ENCODE results near the gene BRME1.
"Not testable (repeated sequence)": the region's sequence is repeated elsewhere in the genome, so short reads cannot be mapped to it uniquely, and the experiment has no call there.

The BRME1 gene

GRCh38 chr19:13864046-13864666, 41.8 kb downstream of the BRME1 start:
- no peaks in the 10 kb centered on the region for H3K27me3 ChIP-seq (ENCODE audit: low read depth)
- in situ Hi-C loops (cut with MboI; ENCODE audit: low sequenced_read_pairs): loop anchor here (5.0 kb wide), 1 partner anchor 82 kb away; no protein-coding TSS in a partner anchor
- no peak for DNase-seq (ENCODE audit: low spot score in 2 of 2)
- peak overlapping the region; percentile 23; the same call in 1 of the 2 replicates for H3K4me3 ChIP-seq
- H3K4me1 ChIP-seq: peaks cover 6% of the 10 kb centered on the region
- no peaks in the 10 kb centered on the region for H3K36me3 ChIP-seq (replicated peaks)
- no peaks in the 10 kb centered on the region for H3K9me3 ChIP-seq

- DNase-seq (ENCODE audit: low spot score in 2 of 2): peak; percentile 87 to 94
- peak overlapping the region; percentile 10 for H3K4me3 ChIP-seq
- peaks cover 6% of the 10 kb centered on the region for H3K4me1 ChIP-seq
- H3K9me3 ChIP-seq: no peaks in the 10 kb centered on the region
- in situ Hi-C loops (cut with MboI; ENCODE audit: low sequenced_read_pairs): loop anchor here (5.0 kb wide), 1 partner anchor 80 kb away; no protein-coding TSS in a partner anchor
- H3K27me3 ChIP-seq (ENCODE audit: low read depth): no peaks in the 10 kb centered on the region
- H3K36me3 ChIP-seq (replicated peaks): no peaks in the 10 kb centered on the region
Measured at GRCh38 chr19:13861714-13862531, 44.0 kb downstream of the BRME1 start.

GRCh38 chr19:13861392-13861713, 44.6 kb downstream of the BRME1 start:
- peaks cover 6% of the 10 kb centered on the region for H3K4me1 ChIP-seq
- no peaks in the 10 kb centered on the region for H3K9me3 ChIP-seq
- H3K4me3 ChIP-seq: no peak overlapping the region
- H3K27me3 ChIP-seq (ENCODE audit: low read depth): no peaks in the 10 kb centered on the region
- in situ Hi-C loops (cut with MboI; ENCODE audit: low sequenced_read_pairs): loop anchor here (5.0 kb wide), 1 partner anchor 79 kb away; no protein-coding TSS in a partner anchor
- DNase-seq (ENCODE audit: low spot score in 2 of 2): no peak
- H3K36me3 ChIP-seq (replicated peaks): no peaks in the 10 kb centered on the region

- H3K4me3 ChIP-seq: no peak overlapping the region
- no peaks in the 10 kb centered on the region for H3K9me3 ChIP-seq
- H3K27me3 ChIP-seq (ENCODE audit: low read depth): no peaks in the 10 kb centered on the region
- in situ Hi-C loops (cut with MboI; ENCODE audit: low sequenced_read_pairs): loop anchor here (5.0 kb wide), 1 partner anchor 79 kb away; no protein-coding TSS in a partner anchor
- H3K36me3 ChIP-seq (replicated peaks): no peaks in the 10 kb centered on the region
- H3K4me1 ChIP-seq: peaks cover 6% of the 10 kb centered on the region
- DNase-seq (ENCODE audit: low spot score in 2 of 2): no peak
Measured at GRCh38 chr19:13860679-13861391, 45.1 kb downstream of the BRME1 start.

GRCh38 chr19:13859361-13859880, 46.5 kb downstream of the BRME1 start:
- peaks cover 6% of the 10 kb centered on the region for H3K4me1 ChIP-seq
- in situ Hi-C loops (cut with MboI; ENCODE audit: low sequenced_read_pairs): loop anchor here (5.0 kb wide), 1 partner anchor 267 kb away; no protein-coding TSS in a partner anchor

GRCh38 chr19:13856497-13856896, 49.4 kb downstream of the BRME1 start:
- H3K4me1 ChIP-seq: peaks cover under 1% of the 10 kb centered on the region

More at GRCh38 chr19:13859361-13859880, 46.5 kb downstream of the BRME1 start:
- no peak for DNase-seq (ENCODE audit: low spot score in 2 of 2)
- Histone ChIP-seq H3K4me3 (no peak overlapping the region), H3K9me3 (no peaks in the 10 kb centered on the region), H3K36me3 (replicated peaks) (no peaks in the 10 kb centered on the region), H3K27me3 (ENCODE audit: low read depth) (no peaks in the 10 kb centered on the region)

GRCh38 chr19:13852171-13852707, 53.7 kb downstream of the BRME1 start:
- H3K4me3 ChIP-seq; in situ Hi-C loops (cut with MboI; ENCODE audit: low sequenced_read_pairs); DNase-seq (ENCODE audit: low spot score in 2 of 2); H3K9me3 ChIP-seq; H3K4me1 ChIP-seq; H3K36me3 ChIP-seq (replicated peaks); H3K27me3 ChIP-seq (ENCODE audit: low read depth): not testable (repeated sequence)

More at GRCh38 chr19:13856497-13856896, 49.4 kb downstream of the BRME1 start:
- Histone ChIP-seq H3K27me3 (ENCODE audit: low read depth) (no peaks in the 10 kb centered on the region), H3K4me3 (no peak overlapping the region), H3K36me3 (replicated peaks) (no peaks in the 10 kb centered on the region), H3K9me3 (no peaks in the 10 kb centered on the region)
- DNase-seq (ENCODE audit: low spot score in 2 of 2): no peak
- in situ Hi-C loops (cut with MboI; ENCODE audit: low sequenced_read_pairs): loop anchor here (5.0 kb wide), 1 partner anchor 264 kb away; no protein-coding TSS in a partner anchor

GRCh38 chr19:13851734-13852114, 54.2 kb downstream of the BRME1 start:
- H3K27me3 ChIP-seq (ENCODE audit: low read depth); H3K4me3 ChIP-seq; in situ Hi-C loops (cut with MboI; ENCODE audit: low sequenced_read_pairs); DNase-seq (ENCODE audit: low spot score in 2 of 2); H3K36me3 ChIP-seq (replicated peaks); H3K9me3 ChIP-seq: not testable (repeated sequence)
- H3K4me1 ChIP-seq: peaks cover 14% of the 10 kb centered on the region

GRCh38 chr19:13850910-13851733, 54.8 kb downstream of the BRME1 start:
- DNase-seq (ENCODE audit: low spot score in 2 of 2): no peak
- H3K9me3 ChIP-seq: no peaks in the 10 kb centered on the region
- no peaks in the 10 kb centered on the region for H3K36me3 ChIP-seq (replicated peaks)
- H3K27me3 ChIP-seq (ENCODE audit: low read depth): no peaks in the 10 kb centered on the region
- H3K4me3 ChIP-seq: peak overlapping the region; percentile 21
- H3K4me1 ChIP-seq: peaks cover 19% of the 10 kb centered on the region
- in situ Hi-C loops (cut with MboI; ENCODE audit: low sequenced_read_pairs): no loop called here

GRCh38 chr19:13849991-13850909, 55.7 kb downstream of the BRME1 start:
- H3K4me3 ChIP-seq: peak overlapping the region; percentile 21
- peaks cover 19% of the 10 kb centered on the region for H3K4me1 ChIP-seq
- in situ Hi-C loops (cut with MboI; ENCODE audit: low sequenced_read_pairs): no loop called here
- H3K9me3 ChIP-seq: no peaks in the 10 kb centered on the region
- H3K36me3 ChIP-seq (replicated peaks): no peaks in the 10 kb centered on the region
- peak; percentile 68 to 87 for DNase-seq (ENCODE audit: low spot score in 2 of 2)
- H3K27me3 ChIP-seq (ENCODE audit: low read depth): no peaks in the 10 kb centered on the region

- no peaks in the 10 kb centered on the region for H3K27me3 ChIP-seq (ENCODE audit: low read depth)
- no peak overlapping the region for H3K4me3 ChIP-seq
- no peak for DNase-seq (ENCODE audit: low spot score in 2 of 2)
- no peaks in the 10 kb centered on the region for H3K36me3 ChIP-seq (replicated peaks)
- in situ Hi-C loops (cut with MboI; ENCODE audit: low sequenced_read_pairs): no loop called here
- peaks cover 21% of the 10 kb centered on the region for H3K4me1 ChIP-seq
- no peaks in the 10 kb centered on the region for H3K9me3 ChIP-seq
Measured at GRCh38 chr19:13848798-13849676, 56.9 kb downstream of the BRME1 start.

Measured in HAP-1 (cell line).